Measurements from ENCODE around the gene CD8B.

DNA sequence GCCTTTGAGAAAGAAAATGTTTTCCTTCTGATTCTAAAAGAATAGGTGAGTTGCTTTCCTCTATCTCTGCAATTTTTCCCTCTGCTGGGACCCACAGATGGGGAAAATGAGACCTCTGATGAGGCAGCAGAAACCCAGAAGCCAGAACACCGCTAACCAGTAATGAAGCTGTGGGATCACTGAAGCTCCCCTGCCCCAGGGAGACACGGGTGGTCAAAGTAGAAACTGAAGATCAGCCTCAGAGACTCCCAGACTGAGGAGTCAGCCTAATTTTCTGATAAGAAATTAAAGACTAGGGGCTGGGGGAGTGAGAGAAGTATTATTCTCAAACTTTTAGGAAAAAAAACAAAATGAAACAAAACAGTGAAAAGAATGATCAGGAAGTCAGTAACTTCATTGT, 30.1 kb downstream of the CD8B start:
- TF ChIP-seq, protein P1, sequence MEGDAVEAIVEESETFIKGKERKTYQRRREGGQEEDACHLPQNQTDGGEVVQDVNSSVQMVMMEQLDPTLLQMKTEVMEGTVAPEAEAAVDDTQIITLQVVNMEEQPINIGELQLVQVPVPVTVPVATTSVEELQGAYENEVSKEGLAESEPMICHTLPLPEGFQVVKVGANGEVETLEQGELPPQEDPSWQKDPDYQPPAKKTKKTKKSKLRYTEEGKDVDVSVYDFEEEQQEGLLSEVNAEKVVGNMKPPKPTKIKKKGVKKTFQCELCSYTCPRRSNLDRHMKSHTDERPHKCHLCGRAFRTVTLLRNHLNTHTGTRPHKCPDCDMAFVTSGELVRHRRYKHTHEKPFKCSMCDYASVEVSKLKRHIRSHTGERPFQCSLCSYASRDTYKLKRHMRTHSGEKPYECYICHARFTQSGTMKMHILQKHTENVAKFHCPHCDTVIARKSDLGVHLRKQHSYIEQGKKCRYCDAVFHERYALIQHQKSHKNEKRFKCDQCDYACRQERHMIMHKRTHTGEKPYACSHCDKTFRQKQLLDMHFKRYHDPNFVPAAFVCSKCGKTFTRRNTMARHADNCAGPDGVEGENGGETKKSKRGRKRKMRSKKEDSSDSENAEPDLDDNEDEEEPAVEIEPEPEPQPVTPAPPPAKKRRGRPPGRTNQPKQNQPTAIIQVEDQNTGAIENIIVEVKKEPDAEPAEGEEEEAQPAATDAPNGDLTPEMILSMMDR (conservative IDR thresholded peaks at IDR 0.05; ENCODE audit: low read depth in 2 of 2), result no peak
- TF ChIP-seq JUNB (IDR thresholded peaks at IDR 0.05; ENCODE audit: unreplicated experiment) (no peak), CREB1 (CRISPR knock-in tag; IDR thresholded peaks at IDR 0.05; ENCODE audit: low read depth) (no peak), EZH2 (IDR thresholded peaks at IDR 0.05; ENCODE audit: low read depth, unreplicated experiment) (no peak), POLR2AphosphoS5 (IDR thresholded peaks at IDR 0.05; ENCODE audit: low read depth) (no peak)
- TF ChIP-seq, protein P2, sequence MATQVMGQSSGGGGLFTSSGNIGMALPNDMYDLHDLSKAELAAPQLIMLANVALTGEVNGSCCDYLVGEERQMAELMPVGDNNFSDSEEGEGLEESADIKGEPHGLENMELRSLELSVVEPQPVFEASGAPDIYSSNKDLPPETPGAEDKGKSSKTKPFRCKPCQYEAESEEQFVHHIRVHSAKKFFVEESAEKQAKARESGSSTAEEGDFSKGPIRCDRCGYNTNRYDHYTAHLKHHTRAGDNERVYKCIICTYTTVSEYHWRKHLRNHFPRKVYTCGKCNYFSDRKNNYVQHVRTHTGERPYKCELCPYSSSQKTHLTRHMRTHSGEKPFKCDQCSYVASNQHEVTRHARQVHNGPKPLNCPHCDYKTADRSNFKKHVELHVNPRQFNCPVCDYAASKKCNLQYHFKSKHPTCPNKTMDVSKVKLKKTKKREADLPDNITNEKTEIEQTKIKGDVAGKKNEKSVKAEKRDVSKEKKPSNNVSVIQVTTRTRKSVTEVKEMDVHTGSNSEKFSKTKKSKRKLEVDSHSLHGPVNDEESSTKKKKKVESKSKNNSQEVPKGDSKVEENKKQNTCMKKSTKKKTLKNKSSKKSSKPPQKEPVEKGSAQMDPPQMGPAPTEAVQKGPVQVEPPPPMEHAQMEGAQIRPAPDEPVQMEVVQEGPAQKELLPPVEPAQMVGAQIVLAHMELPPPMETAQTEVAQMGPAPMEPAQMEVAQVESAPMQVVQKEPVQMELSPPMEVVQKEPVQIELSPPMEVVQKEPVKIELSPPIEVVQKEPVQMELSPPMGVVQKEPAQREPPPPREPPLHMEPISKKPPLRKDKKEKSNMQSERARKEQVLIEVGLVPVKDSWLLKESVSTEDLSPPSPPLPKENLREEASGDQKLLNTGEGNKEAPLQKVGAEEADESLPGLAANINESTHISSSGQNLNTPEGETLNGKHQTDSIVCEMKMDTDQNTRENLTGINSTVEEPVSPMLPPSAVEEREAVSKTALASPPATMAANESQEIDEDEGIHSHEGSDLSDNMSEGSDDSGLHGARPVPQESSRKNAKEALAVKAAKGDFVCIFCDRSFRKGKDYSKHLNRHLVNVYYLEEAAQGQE (IDR thresholded peaks at IDR 0.05; ENCODE audit: unreplicated experiment), result no peak

All from GM23338 (cell line).